GM12878 (cell line): ENCODE measurements around the gene SEL1L. TPM values are rescaled to one million over a fixed set of nuclear protein-coding genes. Genes with fewer than 3 reads are reported as not detected.
"Not testable (repeated sequence)": the region's sequence is repeated elsewhere in the genome, so short reads cannot be mapped to it uniquely, and the experiment has no call there.

ENCODE experiments used
- ATAC-seq: fragments of 200-7000 bp; cut with Tn5 transposase; 3 replicates; pipeline ENCODE4 v1.9.1; 2020; ENCODE audit warnings: mild to moderate bottlenecking, moderate library complexity
- BruUV-seq: library from RNA; stranded (reverse); fragments of 400-500 nt; replicated peaks from 2 replicates; lab custom pipeline; 2021; lab: Mats Ljungman, UMichigan
- CTCF ChIA-PET: fragments of 300-600 bp; sonication (Branson Sonifier 250); formaldehyde crosslinking; extraction: SDS; loops from one replicate; lab custom pipeline; 2021; ENCODE audit warnings: inconsistent platforms; lab: Yijun Ruan, JAX
- POLR2A ChIA-PET: fragments of 350-600 bp; formaldehyde crosslinking; extraction: SDS; loops from one replicate; lab custom pipeline; 2021; ENCODE audit warnings: inconsistent platforms; lab: Charles Lee
- RAD21 ChIA-PET: fragments of 300-600 bp; sonication (Branson Sonifier 250); formaldehyde crosslinking; loops from one replicate; lab custom pipeline; 2023; ENCODE audit warnings: antibody characterized with exemption; ENCODE audit not compliant: unreplicated experiment; lab: Charles Lee
- SMC1A ChIA-PET: fragments of 300-600 bp; sonication (Branson Sonifier 250); formaldehyde crosslinking; loops from one replicate; lab custom pipeline; 2023; ENCODE audit not compliant: unreplicated experiment, uncharacterized antibody; lab: Charles Lee
- DNase-seq: peaks from one replicate; pipeline ENCODE4 v3.0.0-alpha.2; 2011; ENCODE audit warnings: low read depth, low spot score
- FAIRE-seq: peaks from 3 replicates; lab custom pipeline; 2011; peaks lifted over from hg19 to GRCh38; lab: Jason Lieb, UNC
- H2AFZ ChIP-seq: 2 replicates; pipeline ENCODE4 v1.6.0; 2011; ENCODE audit warnings: low read depth, low read length, control low read depth; ENCODE audit not compliant: control insufficient read depth
- H3K27ac ChIP-seq: 2 replicates; pipeline ENCODE4 v1.5.1; 2011; ENCODE audit warnings: control low read depth; ENCODE audit not compliant: control insufficient read depth, insufficient read depth
- H3K27me3 ChIP-seq, 2 experiments: replicated peaks in 1 of 2; 2 replicates each; pipeline versions ENCODE4 v1.6.0 to v1.6.1; 2011; ENCODE audit warnings: low read length in 1 of 2; ENCODE audit not compliant: control insufficient read depth in 2 of 2, insufficient read depth in 2 of 2
- H3K36me3 ChIP-seq, 2 experiments: 2 replicates each; pipeline ENCODE4 v1.5.1; 2011; ENCODE audit warnings: low read length in 1 of 2; ENCODE audit not compliant: control insufficient read depth in 2 of 2, insufficient read depth in 2 of 2
- H3K4me1 ChIP-seq: 2 replicates; pipeline ENCODE4 v1.6.1; 2011; ENCODE audit warnings: mild to moderate bottlenecking, low read length, moderate library complexity, mixed read lengths; ENCODE audit not compliant: control insufficient read depth, insufficient read depth
- H3K4me2 ChIP-seq: 2 replicates; pipeline ENCODE4 v1.6.0; 2011; ENCODE audit warnings: control low read depth; ENCODE audit not compliant: control insufficient read depth, insufficient read depth
- H3K4me3 ChIP-seq: fragments of 200-600 bp; sonication (generic); 2 replicates; pipeline ENCODE4 v1.5.1; 2016
- H3K79me2 ChIP-seq: 2 replicates; pipeline ENCODE4 v1.6.0; 2011; ENCODE audit warnings: low read length; ENCODE audit not compliant: control insufficient read depth, insufficient read depth
- H3K9ac ChIP-seq: 2 replicates; pipeline ENCODE4 v1.8.0; 2011; ENCODE audit warnings: low read length, control low read depth, mixed read lengths; ENCODE audit not compliant: control insufficient read depth, insufficient read depth
- H3K9me3 ChIP-seq: replicated peaks from 3 replicates; pipeline ENCODE4 v1.5.1; 2011; ENCODE audit warnings: mild to moderate bottlenecking, low read length; ENCODE audit not compliant: control insufficient read depth, insufficient read depth
- H4K20me1 ChIP-seq: 2 replicates; pipeline ENCODE4 v1.6.0; 2011; ENCODE audit not compliant: control insufficient read depth, insufficient read depth
- CUX1 ChIP-seq: IDR thresholded peaks from 2 replicates; pipeline ENCODE4 v1.6.1; 2012; ENCODE audit warnings: improper control_type of control experiment, low read depth, low read length; ENCODE audit not compliant: insufficient replicate concordance
- EGR1 ChIP-seq, 2 experiments: IDR thresholded peaks; 1 replicate in 1 of 2; 2 replicates in 1 of 2; pipeline ENCODE4 v1.6.1; 2011 to 2012; ENCODE audit warnings: low read depth in 2 of 2, low read length in 2 of 2, borderline replicate concordance in 1 of 2, mild to moderate bottlenecking in 1 of 2, moderate library complexity in 1 of 2
- MLLT1 ChIP-seq: fragments of 450-650 bp; IDR thresholded peaks from 2 replicates; pipeline ENCODE4 v1.6.1; 2016; ENCODE audit warnings: mild to moderate bottlenecking
- RAD21 ChIP-seq: IDR thresholded peaks from 2 replicates; pipeline ENCODE4 v1.6.1; 2011; ENCODE audit warnings: mild to moderate bottlenecking, low read depth, low read length, moderate library complexity; ENCODE audit not compliant: insufficient read depth
- RB1 ChIP-seq: fragments of 450-650 bp; formaldehyde crosslinking; IDR thresholded peaks from 2 replicates; pipeline ENCODE4 v1.6.1; 2017; ENCODE audit warnings: mild to moderate bottlenecking, borderline replicate concordance
- RUNX3 ChIP-seq: IDR thresholded peaks from 2 replicates; pipeline ENCODE4 v1.6.1; 2012; ENCODE audit warnings: low read length, inconsistent platforms
- SMAD5 ChIP-seq: IDR thresholded peaks from 2 replicates; pipeline ENCODE4 v1.6.1; 2016; ENCODE audit warnings: antibody characterized with exemption, low read depth
- WGBS: methylation state at CpG from one replicate; pipeline ENCODE4 v1.1.6; 2016; ENCODE audit warnings: low lambda C conversion rate; ENCODE audit not compliant: insufficient replicate concordance, insufficient coverage; ENCODE audit errors: missing lambda C conversion rate; 5-methylcytosine and 5-hydroxymethylcytosine counted together
- in situ Hi-C: fragments of 300-500 bp; cut with MboI; formaldehyde crosslinking; loops from 9 replicates; pipeline ENCODE4 v1.14.3; 2018; ENCODE audit warnings: mixed read lengths
- intact Hi-C: fragments of 100-400 bp; cut with micrococcal nuclease; formaldehyde crosslinking; loops from one replicate; pipeline ENCODE4 v1.14.2; 2022; ENCODE audit not compliant: unreplicated experiment
- polyA plus RNA-seq, 11 experiments: library from polyadenylated mRNA; depleted of rRNA in 4 of 11; unstranded in 6 of 11; stranded (reverse) in 5 of 11; fragments of >200 nt; fragmentation: Nextera tagmentation in 4 of 11; fragmentation: Illumina TruSeq in 1 of 11; extraction: Ambion mirVana in 4 of 11; extraction: Trizol in 1 of 11; gene quantifications; 1 replicate in 1 of 11; 2 replicates in 10 of 11; pipeline versions ENCODE4 v1.2.1 to v1.2.3, GENCODE V29; 2011 to 2016; ENCODE audit warnings: inconsistent platforms in 2 of 11, missing spikeins in 2 of 11, low read depth in 1 of 11
- total RNA-seq, 4 experiments: library from RNA; depleted of rRNA in 3 of 4; stranded (reverse); fragments of >200 nt in 3 of 4; fragmentation: Illumina TruSeq in 1 of 4; extraction: Trizol in 1 of 4; gene quantifications; 2 replicates each; pipeline versions ENCODE4 v1.2.1 to v1.2.3, GENCODE V29; 2013 to 2021

SEL1L gene
- total and polyA plus RNA-seq, 10 of the 15 experiments (the other 5 are each of a cell fraction or from before 2014, with no cell fraction given): 13.4 to 57.2 (median 31.7) TPM

GRCh38 chr14:81464253-81465002 is 69.2 kb downstream of the SEL1L start (continued):
- TF ChIP-seq RAD21 (peak; percentile 94), CUX1 (no peak), MLLT1 (0 out of 2 replicates have a peak, but pooled peaks have one; percentile 20), RB1 (no peak), EGR1 (IDR thresholded peaks at IDR 0.05; ENCODE audit: borderline replicate concordance in 1 of 2, low read depth in 2 of 2, low read length in 2 of 2) (no peak), SMAD5 (no peak), RUNX3 (0 out of 2 replicates have a peak, but pooled peaks have one; percentile 20)

- SMC1A ChIA-PET, in situ Hi-C loops: not testable (repeated sequence)
Observed at GRCh38 chr14:81462356-81462755, 71.3 kb downstream of the SEL1L start.

More at GRCh38 chr14:81462356-81462755, 71.3 kb downstream of the SEL1L start:
- H3K79me2 ChIP-seq, H3K4me3 ChIP-seq, H4K20me1 ChIP-seq, H3K9me3 ChIP-seq, H3K4me2 ChIP-seq, ATAC-seq, BruUV-seq, H3K4me1 ChIP-seq, RAD21 ChIA-PET, FAIRE-seq, CTCF ChIA-PET, POLR2A ChIA-PET, H2AFZ ChIP-seq, H3K27ac ChIP-seq, H3K27me3 ChIP-seq, H3K36me3 ChIP-seq, DNase-seq, H3K9ac ChIP-seq: not testable (repeated sequence)
- intact Hi-C loops: loop anchor here (2.0 to 5.0 kb wide), 3 partner anchors 290 to 508 kb away; partner anchors contain the start of gene TSHR
- WGBS: 84% methylated on average over 25 of the region's 30 CpGs
